Measurements from ENCODE around the gene TESK2.

The TESK2 gene

DNA sequence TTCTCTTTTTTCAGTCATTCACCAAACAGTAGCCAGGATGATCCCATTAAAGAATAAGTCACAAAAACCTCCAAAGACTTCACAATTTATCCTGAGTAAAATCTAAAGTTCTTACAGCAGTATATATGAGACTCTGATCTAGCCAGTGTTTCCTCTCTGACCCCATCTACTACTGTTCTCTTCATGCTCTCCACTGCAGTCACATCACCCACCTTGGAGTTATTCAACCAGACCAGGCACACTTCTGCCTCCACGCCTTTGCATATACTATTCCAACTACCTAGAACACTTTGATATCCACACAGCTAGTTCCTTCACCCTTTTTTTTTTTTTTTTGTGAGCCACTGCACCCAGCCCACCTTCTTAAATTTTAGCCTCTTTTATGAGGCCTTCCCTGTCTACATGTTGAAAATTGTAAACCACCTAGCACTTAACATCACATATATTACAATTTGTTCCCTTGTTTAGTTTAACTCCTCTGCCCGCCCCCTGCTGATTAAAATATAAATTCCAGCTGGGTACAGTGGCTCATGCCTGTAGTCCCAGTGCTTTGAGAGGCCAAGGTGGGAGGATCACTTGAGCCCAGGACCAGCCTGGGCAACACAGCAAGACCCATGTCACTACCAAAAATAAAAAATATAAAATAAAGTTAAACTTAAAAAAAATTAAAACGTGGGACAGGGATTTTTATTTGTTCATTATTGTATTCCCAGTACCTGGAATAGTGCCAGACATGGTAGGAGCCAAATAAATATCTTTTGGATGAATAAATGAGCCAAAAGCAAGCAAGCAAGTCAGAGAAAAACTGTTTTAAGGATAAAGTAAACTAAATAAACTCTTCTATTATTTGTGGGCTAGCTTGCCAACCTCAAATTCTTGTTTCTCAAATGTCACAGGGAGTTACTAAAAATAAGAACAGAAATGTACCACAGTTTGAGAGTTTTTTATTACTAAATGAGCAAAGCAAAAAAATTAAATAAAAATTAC lies 115.6 kb downstream of the TESK2 start:
- no peak for DNase-seq (ENCODE audit: low read depth)

DNA sequence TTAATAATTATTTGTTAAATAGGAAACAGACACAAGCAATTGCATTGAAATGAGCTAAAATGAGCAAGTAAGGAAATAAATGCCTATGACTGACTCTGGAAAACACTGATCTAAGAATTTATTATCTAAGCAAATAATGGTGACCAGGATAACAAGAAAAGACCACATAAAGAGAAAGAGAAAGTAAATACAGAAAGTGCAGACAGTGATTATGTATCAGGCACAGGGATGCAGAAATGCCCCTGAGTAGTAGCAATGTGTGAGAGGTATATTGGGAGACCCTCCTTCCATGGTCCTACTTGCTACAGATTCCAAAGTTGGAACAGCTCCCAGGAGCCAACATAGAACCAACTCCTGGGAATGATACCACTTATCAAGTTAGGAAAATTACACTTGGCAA lies 117.4 kb downstream of the TESK2 start:
- no peak for DNase-seq (ENCODE audit: low read depth)

DNA sequence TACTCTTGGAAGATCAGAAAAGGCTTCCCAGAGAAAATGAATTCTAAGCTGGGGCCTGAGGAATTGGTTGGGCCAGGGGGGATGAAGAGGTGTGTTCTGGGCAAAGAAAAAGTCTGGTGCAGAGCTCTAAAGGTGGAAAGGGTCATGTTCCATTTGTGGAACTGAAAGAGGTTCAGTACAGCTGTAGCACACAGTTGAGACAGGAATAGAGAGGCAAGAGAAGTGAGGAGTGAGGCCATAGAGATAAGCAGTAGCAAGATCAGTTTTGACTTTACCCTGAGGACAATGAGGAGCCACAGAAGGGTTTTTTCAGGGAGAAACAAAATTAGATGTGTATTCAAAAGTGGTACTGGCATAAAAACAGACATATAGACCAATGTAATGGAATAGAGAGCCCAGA lies 120.4 kb downstream of the TESK2 start:
- DNase-seq (ENCODE audit: low read depth) = no peak

DNA sequence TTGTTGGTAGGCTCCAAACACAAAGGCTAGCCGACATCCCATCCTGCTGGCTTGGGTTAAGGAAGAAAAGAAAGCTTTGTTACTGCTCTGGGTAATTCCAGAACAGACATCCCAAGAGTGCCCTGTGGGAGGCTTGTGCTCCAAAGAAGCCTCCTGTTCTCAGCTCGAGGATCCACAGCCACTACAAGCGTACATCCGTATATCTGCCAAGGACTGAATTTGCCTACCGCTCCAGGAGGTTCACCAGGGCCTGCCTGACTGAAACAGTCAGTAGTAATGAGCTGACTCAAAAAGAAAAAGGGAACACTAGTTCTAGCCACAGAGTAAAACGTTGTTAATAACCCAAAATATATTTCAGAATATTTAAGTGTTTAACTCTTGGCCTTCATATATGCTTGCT lies 125.9 kb downstream of the TESK2 start:
- DNase-seq (ENCODE audit: low read depth) = no peak

DNA sequence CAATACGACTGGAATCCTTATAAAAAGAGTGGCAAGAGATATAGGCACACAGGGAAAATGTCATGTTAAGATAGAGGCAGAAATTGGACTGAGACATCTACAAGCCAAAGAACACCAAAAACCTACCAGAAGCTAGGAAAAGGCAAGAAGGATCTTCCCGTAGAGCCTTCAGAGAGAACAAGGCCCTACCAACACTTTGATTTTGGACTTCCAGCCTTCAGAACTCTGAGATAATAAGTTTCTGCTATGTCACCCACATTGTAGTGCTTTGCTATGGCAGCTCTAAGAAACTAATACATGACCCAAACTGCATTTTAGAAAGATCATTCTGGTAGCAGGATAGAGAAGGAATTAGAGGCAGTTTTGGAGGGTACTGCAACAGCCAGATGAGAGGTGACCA lies 126.7 kb downstream of the TESK2 start:
- DNase-seq (ENCODE audit: low read depth) = no peak

DNA sequence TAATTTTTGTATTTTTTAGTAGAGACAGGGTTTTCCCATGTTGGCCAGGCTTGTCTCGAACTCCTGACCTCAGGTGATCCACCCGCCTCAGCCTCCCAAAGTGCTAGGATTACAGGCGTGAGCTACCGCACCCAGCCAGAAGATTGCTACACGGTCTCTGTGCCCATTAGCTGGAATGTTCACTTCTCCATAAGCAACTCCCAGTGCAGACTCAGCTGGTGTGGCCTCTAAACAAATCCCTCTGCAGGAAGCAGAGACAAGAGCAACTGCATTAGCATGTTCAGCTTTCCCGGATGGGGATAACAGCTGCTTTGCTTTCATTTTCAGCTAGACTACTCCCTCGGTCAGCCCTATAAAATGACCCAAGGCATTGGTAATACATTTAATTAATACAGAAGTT lies 130.0 kb downstream of the TESK2 start:
- peak; percentile 65 for DNase-seq (ENCODE audit: low read depth)

DNA sequence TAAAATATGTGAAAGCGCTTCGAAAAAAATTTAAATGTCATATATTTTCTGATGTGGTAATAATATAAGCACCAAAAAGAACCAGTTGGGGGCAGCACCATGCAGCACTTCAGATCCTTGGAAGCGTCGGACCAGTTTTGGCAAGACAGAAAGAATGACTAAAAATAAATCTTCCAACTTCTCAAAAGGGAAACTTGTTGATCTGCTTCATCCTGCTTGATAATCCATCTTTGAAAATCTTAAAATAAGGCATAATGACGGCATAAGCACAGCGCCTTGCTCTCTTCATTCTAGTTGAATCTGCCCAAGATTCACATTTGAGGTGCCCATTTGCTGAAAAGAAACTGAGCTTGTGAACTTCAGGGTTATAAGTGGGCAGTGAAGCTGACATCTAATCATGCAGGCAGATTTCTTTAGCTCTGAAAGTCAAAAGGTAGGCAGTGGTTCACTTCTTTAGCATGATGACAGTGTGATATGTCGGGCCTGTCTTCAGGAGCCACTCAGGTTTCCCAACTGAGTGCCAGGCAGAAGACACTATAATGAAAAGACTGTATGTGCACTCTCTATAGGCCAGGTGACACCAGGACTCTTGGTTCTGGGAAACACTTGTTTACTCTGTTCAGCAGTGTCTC lies 131.0 kb downstream of the TESK2 start:
- peak; percentile 40 for DNase-seq (ENCODE audit: low read depth)

DNA sequence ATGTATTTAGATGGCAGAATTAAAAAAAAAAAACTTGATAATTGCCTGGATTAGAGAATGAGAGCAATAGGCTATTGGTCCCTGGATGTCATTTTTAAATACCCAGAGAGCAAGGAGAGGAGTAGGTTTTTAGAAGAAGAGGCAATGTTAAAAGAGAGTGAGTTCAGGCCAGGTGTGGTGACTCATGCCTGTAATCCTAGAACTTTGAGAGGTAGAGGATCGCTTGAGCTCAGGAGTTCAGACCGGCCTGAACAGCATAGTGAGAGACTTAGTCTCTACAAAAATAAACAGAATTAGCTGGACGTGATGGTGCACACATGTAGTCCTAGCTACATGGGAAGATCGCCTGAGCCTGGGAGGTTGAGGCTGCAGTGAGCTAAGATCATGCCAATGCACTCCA lies 134.8 kb downstream of the TESK2 start:
- no peak for DNase-seq (ENCODE audit: low read depth)

DNA sequence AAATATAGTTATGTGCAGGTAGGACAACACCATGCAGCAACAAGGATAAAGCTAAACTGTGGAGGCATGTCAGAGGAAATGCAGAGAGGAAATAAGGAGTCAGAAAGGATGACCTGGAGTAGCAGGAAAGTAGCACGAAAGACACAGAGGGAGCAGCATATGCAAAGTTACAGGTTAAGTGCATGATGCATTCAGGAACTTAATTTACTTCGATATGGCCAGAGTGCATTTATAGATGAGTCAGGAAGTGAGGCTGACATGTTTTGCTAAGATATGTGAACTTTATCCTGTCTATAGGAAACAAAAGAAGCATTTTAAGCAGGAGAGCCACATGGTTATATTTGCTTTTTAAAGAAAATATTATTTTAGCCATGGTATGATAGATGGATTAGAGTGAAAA lies 135.3 kb downstream of the TESK2 start:
- DNase-seq (ENCODE audit: low read depth) = no peak

DNA sequence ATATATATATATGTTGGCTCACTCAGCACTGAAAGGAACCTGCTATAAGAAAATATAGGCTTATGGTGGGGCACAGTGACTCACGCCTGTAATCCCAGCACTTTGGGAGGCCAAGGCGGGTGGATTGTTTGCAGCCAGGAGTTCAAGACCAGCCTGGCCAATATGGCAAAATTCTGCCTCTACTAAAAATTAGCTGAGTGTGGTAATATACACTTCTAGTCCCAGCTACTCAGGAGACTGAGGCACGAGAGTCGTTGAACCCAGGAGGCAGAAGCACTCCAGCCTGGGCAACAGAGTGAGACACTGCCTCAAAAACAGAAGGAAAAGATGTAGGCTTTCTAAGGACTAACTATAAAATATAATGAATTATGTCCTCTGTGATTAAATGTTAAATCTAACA lies 136.1 kb downstream of the TESK2 start:
- no peak for DNase-seq (ENCODE audit: low read depth)

DNA sequence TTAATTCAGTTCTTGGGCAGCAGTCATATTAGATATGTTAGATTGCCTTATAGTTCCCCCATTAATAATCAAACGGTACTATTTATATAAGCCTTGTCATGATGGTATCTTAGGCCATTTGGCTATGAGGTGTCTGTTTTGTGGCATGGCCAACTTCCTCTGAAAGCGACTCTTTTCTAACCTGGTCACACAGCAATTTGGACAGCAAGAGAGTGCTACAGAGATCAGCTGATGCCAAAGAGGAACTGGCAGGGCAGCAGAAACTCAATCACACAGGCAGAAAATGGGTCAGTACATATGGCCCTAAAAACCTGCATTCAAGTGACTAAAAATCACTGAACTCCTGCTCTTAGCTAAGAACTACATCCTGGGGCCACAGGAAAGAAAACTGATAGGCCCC lies 137.3 kb downstream of the TESK2 start:
- no peak for DNase-seq (ENCODE audit: low read depth)

DNA sequence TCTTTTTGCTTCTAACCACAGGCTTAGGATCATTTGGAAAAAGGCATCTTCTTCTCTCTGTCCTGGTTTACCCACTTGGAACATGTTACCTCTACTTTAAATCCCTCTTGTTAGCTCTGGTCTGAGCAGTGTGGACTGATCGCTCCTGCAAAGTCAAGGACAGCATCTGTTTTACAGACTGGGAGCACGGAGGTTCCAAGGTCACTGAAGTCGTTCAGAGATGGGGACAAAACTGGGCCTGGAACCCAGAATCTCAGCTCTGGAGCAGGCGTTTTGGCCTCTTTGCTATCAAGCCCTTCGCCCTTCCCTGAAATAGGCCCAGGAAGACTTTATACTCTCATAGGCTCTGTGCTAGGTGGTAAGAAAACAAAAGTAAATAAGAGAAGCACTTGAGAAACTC lies 139.5 kb downstream of the TESK2 start:
- DNase-seq (ENCODE audit: low read depth) = no peak

DNA sequence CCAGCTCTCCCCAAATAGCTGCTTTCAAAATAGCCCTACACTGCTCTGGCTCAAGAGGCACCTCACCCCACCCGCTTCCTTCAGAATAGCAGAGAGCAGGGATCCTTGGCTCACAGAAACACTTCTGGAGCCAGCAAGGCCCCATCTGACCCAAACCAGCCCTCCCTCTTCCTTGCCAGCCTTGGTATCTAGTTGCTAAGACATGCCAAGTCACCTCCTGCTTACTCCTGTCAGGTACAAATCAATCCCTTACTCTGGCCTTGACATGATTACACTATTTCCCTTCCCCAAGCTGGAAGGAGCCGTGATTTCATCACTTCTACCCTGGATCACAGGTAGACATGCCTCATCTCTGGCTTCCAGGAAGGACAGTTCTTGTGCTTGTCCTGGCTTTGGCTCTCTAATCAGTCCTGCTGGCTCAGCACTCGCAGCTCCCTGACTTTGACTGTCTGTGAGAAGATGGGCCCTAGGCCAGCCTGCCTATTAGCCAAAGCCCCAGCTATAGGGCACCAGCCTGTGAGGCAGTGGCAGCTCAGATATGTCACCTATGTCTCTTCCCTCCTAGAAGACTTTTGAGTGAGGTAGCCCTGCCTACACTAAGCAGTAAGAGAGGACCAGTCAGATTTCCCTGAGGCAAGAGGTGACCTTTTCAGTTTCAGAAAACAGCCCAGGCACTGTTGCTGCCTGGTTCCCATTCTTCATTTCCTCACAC lies 141.8 kb downstream of the TESK2 start:
- no peak for DNase-seq (ENCODE audit: low read depth)

DNA sequence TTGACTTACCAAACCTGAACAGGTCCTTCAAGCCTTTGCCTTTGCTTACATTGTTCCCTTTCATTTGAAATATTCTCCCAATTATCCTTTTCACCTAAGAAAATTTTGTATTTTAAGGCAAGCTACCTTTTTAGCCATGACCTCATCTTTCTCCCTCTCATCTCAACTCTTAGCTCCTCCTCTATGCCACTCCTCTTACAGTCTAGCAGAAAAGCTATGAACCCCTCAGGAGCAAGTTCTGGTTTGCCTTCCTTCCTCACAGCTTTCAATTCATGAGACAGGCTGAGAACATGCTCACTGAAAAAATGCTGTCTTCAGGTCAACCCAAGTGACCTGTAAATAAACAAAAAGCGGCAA lies 142.4 kb downstream of the TESK2 start:
- no peak for DNase-seq (ENCODE audit: low read depth)

DNA sequence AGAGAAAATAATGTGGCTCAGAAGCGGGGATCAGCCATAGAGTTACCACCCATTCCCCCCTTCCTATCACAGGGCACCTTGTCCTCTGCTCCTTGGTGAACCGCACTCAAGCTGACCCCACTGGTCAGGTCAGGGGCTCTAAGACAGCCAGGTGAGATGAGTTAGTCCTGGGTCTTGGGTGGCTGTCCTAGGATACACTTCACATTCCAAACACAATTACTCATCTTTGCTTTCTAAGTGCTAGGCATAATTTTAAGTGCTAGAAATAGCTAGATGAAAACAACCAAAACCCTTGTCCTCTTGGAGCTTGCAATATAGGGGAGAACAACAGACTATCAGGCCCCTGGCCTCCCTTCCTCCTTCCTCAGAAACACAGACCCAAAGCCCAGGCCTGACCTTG lies 142.9 kb downstream of the TESK2 start:
- DNase-seq (ENCODE audit: low read depth) = no peak

DNA sequence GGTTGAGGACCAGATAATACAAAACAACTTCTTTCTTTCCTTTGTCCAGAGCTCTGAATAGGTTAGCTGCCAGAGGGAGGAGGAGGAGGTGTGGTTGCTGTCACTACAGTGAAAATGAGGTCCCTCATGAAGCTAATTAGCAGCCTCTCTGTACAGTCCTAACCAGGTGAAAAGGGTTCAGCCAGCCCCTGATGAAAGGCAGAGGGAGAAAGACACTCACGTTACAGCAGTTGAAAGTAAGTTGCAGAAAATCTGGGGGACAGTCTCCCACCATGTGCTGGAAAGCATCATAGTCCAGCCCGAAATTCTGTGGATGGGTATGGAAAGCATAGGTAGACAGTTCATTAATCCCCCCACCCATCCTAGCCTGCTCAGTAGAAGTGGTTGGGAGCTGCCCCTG lies 144.5 kb downstream of the TESK2 start:
- DNase-seq (ENCODE audit: low read depth) = no peak

DNA sequence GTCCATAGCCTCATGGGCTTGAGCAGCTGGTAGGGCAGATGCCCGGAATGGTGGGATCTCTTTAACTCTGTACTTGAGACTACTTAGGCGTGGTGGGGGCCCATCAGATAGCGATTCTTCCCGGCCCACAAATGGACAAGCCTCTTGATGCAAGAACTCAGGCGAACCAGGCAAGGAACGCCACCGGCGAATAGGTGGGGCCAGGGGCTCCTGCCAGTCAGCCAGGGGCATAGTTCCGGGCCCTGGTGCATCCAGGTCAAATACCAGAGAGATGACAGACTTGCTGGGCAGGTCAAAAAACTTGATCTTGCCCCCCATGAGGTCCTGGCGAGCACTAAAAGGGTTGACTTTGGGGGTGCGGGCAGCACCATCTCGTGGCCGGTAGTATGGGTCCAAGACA lies 145.9 kb downstream of the TESK2 start:
- no peak for DNase-seq (ENCODE audit: low read depth)

DNA sequence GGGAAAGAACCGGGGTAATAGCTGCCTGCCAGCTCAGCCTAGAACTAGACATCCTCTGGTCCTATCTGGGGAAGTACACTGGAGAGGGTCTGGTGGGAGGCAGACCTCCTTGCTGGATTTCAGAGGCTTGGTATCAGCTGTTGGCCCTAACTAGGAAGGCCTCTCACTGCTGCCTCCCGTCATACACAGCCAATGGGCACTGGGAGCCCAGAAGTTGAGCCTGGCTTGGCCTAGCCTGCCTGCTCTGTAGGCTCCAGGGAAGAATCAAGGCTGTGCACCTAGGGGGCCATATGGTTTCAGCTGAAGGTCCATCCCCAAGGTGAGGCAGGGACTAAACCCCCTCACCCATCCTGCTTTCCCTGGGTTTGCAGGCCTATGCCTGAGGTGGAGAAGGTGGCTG lies 146.5 kb downstream of the TESK2 start:
- DNase-seq (ENCODE audit: low read depth) = no peak

DNA sequence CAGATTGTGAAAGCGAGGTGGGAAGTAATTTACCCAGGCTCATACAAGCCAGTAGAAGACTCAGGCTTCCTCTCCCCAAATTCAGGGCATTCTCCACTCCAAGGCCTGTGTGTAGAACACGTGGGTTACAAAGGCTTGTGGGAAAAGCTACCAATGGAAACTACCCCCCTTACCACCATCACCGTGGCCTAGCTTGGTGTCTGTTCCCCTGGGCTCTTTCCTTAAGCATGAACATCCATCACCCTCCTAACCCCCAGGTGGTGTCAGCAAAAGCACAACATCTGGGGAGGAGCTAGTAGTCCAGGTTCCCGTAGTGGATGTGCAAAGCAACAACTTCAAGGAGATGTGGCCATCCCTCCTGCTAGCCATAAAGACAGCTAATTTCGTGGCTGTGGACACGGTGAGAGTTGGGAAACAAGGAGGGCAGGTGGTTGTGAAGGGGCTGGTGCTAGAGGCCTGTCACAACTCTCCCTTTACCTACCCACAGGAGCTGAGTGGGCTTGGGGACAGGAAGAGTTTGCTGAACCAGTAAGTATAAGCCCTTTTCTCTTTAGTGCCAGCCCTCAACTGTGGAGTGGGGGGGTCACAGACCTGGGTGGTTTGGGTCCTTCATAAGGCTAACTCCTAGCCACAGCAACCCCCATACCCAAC lies 150.0 kb downstream of the TESK2 start:
- no peak for DNase-seq (ENCODE audit: low read depth)

DNA sequence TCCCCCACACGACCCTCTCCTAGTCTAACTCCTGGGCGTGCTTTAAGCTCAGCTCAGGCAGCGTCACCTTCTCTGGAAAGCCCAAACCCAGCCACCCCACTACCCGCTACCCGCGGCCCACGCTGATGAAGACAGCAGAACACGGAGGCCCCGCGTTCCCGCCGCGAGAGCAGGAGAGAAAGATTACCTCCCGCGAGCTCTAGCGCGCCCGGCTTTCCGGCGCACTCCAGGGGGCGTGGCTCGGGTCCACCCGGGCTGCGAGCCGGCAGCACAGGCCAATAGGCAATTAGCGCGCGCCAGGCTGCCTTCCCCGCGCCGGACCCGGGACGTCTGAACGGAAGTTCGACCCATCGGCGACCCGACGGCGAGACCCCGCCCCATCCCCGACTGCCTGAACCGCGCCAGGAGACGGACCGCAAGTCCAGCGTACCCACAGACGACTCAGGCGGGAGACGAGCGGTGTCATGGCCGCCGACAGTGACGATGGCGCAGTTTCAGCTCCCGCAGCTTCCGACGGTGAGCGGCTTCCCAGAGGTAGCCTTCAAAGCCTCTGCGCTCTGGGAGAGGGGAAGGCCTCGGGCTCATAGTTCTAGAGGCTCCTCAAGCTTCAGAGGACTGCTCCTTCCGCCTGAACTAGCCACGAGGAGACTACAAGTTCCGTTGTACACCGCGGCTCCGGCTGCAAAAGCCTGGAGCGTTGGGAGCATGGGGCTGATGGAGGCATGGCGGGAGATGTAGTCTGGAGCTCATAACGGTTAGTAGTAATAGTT lies 151.0 kb downstream of the TESK2 start, which contains the start of the genes MUTYH and TOE1:
MUTYH (minus strand) TSS at position 652 of the 770 bp plus-strand sequence. CDS start 5,935 bp downstream, outside the sequence.
TOE1 (plus strand) TSS at position 382 of the 770 bp plus-strand sequence; CDS start at position 465, 83 bp downstream.
- DNase-seq (ENCODE audit: low read depth) = peak; percentile 69

DNA sequence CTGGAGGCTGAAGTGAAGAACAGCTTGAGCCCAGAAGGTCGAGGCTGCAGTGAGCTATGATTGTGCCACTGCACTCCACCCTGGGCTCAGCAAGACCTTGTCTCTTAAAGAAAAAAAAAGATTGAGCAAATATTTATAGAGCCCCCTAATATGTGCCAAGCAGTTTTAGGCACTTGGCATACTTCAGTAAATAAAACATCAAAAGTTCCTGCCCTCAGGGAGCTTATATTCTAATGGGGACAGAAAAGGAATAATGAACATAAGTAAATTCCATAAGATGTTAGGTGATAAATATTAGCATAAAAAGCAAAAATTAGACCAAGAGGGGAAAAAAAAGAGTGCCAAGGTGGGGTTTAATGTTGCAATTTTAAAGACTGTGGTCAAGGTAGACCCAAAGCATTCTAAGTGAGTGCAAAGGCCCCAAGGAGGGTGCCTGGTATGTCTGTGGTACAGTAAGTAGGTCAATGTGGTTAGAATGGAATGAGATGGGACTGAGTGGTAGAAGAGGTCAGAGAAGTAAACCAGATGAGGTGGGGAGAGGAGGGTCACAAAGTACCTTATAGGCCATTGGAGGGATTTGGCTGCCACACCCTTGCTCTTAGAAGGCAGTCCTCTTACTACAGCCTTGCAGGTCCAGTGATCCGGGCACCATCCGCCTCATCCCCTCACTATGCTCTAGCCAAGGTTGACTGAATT lies 153.2 kb downstream of the TESK2 start:
- DNase-seq (ENCODE audit: low read depth) = no peak
